Left ventricle myocardium inferior (tissue), 1 donor: ENCODE measurements around the gene KRT33B. TPM values are rescaled to one million over a fixed set of nuclear protein-coding genes. Genes with fewer than 3 reads are reported as not detected.

ENCODE experiments used
- DNase-seq: peaks from one replicate; pipeline ENCODE4 v3.0.0-alpha.2; 2020
- H3K27ac ChIP-seq: fragments of 200-600 bp; replicated peaks from 2 replicates; pipeline ENCODE4 v1.8.0; 2021
- H3K27me3 ChIP-seq: fragments of 200-600 bp; 2 replicates; pipeline ENCODE4 v1.8.0; 2021; ENCODE audit warnings: low read depth
- H3K36me3 ChIP-seq: fragments of 200-600 bp; 2 replicates; pipeline ENCODE4 v1.8.0; 2021
- H3K4me1 ChIP-seq: fragments of 200-600 bp; 2 replicates; pipeline ENCODE4 v1.8.0; 2021
- H3K4me3 ChIP-seq: fragments of 200-600 bp; 2 replicates; pipeline ENCODE4 v1.8.0; 2021; ENCODE audit warnings: mild to moderate bottlenecking, moderate library complexity
- H3K9me3 ChIP-seq: fragments of 200-600 bp; replicated peaks from 2 replicates; pipeline ENCODE4 v1.8.0; 2021
- CTCF ChIP-seq: fragments of 200-600 bp; IDR thresholded peaks from 2 replicates; pipeline ENCODE4 v1.8.0; 2021; ENCODE audit warnings: antibody characterized with exemption, mild to moderate bottlenecking, borderline replicate concordance
- intact Hi-C: fragments of 100-400 bp; cut with micrococcal nuclease; formaldehyde crosslinking; loops from one replicate; pipeline ENCODE4 v1.11.0; 2022
- total RNA-seq: library from RNA; stranded (reverse); fragmentation: NEBNext Ultra II Directional; extraction: Animal tissue kit (Norgen Biotek cat#: 25700); gene quantifications from one replicate; pipeline ENCODE4 v1.2.1, GENCODE V29; 2021
- donor health status: DM: no; HTN: yes; CAD: no; lungs with severe emphysema.

The KRT33B gene
- total RNA-seq, 1 donor from 2014 or later: not detected

- DNase-seq: no peak
- Histone ChIP-seq H3K4me1 (no peaks in the 10 kb centered on the region), H3K27ac (no peak overlapping the region), H3K36me3 (no peaks in the 10 kb centered on the region), H3K9me3 (peaks cover 19% of the 10 kb centered on the region), H3K27me3 (peaks cover 57% of the 10 kb centered on the region), H3K4me3 (no peak overlapping the region)
- intact Hi-C loops: no loop called here
- TF ChIP-seq CTCF: no peak
These were observed 26.6 kb downstream of the KRT33B start for GRCh38 chr17:41343029-41343428.

GRCh38 chr17:41340934-41341861, 28.4 kb downstream of the KRT33B start:
- TF ChIP-seq CTCF: no peak
- peaks cover 66% of the 10 kb centered on the region for H3K27me3 ChIP-seq
- no peak overlapping the region for H3K27ac ChIP-seq
- H3K4me1 ChIP-seq: no peaks in the 10 kb centered on the region
- peaks cover 19% of the 10 kb centered on the region for H3K9me3 ChIP-seq
- intact Hi-C loops: no loop called here
- no peak for DNase-seq
- no peaks in the 10 kb centered on the region for H3K36me3 ChIP-seq
- H3K4me3 ChIP-seq: no peak overlapping the region

- Histone ChIP-seq H3K36me3 (no peaks in the 10 kb centered on the region), H3K4me3 (no peak overlapping the region), H3K27me3 (peaks cover 73% of the 10 kb centered on the region), H3K4me1 (no peaks in the 10 kb centered on the region), H3K9me3 (peaks cover 19% of the 10 kb centered on the region), H3K27ac (no peak overlapping the region)
- no peak for DNase-seq
- no peak for TF ChIP-seq CTCF
- intact Hi-C loops: no loop called here
These were observed 29.1 kb downstream of the KRT33B start for GRCh38 chr17:41340494-41340893.

GRCh38 chr17:41339571-41340172, 29.9 kb downstream of the KRT33B start:
- peaks cover 76% of the 10 kb centered on the region for H3K27me3 ChIP-seq
- H3K9me3 ChIP-seq: peaks cover 19% of the 10 kb centered on the region
- H3K27ac ChIP-seq: no peak overlapping the region
- H3K4me1 ChIP-seq: no peaks in the 10 kb centered on the region
- intact Hi-C loops: no loop called here
- H3K36me3 ChIP-seq: no peaks in the 10 kb centered on the region
- TF ChIP-seq CTCF: no peak
- no peak for DNase-seq
- no peak overlapping the region for H3K4me3 ChIP-seq

GRCh38 chr17:41338961-41339485, 30.6 kb downstream of the KRT33B start:
- intact Hi-C loops: no loop called here
- no peaks in the 10 kb centered on the region for H3K36me3 ChIP-seq
- H3K9me3 ChIP-seq: peaks cover 19% of the 10 kb centered on the region
- H3K27ac ChIP-seq: no peak overlapping the region
- no peaks in the 10 kb centered on the region for H3K4me1 ChIP-seq
- TF ChIP-seq CTCF: no peak
- peaks cover 77% of the 10 kb centered on the region for H3K27me3 ChIP-seq
- no peak for DNase-seq
- H3K4me3 ChIP-seq: no peak overlapping the region
